8988T (cell line): ENCODE data around the gene SH3D19.
"Not testable (repeated sequence)": the region's sequence is repeated elsewhere in the genome, so short reads cannot be mapped to it uniquely, and the experiment has no call there.

Experiments
- DNase-seq: peaks from one replicate; pipeline ENCODE4 v3.0.0; 2011

Gene SH3D19

DNA sequence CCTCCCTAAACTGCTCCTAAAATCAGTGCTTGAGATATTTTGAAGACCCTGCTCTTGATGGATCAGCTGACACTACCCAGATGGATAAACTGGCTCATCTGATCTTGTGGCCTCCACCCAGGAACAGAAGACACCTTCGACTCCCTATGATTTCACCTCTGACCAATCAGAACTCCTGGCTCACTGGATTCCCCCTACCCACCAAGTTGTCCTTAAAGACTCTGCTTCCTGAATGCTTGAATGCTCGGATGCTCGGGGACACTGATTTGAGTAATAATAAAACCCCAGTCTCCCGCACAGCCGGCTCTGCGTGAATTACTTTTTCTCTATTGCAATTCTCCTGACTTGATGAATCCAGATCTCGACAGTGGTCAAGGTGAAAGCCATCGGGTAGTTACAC, 237.9 kb downstream of the SH3D19 start:
- no peak for DNase-seq

DNA sequence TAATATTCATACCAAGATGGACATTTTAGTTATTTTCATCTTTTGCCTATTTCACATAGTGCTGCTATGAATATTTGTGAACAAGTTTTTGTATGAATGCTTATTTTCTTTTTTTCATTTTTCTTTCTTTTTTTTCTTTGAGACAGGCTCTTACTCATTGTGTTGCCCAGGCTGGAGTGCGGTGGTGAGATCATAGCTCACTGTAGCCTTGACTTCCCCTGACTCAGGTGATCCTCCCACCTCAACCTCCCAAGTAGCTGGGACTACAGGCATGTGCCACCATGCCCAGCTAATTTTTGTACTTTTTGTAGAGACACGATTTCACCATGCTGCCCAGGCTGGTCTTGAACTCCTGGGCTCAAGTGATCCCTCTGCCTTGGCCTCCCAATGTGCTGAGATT, 247.4 kb downstream of the SH3D19 start:
- not testable (repeated sequence) for DNase-seq

DNA sequence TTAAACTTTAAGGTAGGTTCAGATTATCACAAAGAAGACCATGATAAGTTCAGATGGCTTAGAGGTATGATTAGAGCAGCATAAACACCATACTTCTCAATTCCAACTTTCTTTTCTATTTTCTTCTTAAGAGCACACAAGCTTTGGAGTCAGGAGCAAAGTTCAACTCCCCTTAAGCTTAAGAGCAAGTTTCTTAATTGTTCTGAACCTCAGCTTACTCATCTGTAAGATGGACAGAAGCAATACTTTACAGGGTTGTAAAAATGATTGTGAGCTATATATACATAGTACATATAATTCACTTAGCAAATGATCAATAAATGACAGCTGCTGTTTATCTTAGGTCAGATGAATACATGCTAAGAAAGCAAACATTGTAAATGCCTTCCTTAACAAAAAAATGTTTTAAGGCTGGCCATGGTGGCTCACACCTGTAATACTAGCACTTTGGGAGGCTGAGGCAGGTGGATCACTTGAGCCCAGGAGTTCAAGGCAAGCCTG, 250.9 kb downstream of the SH3D19 start:
- DNase-seq: no peak
